GM12878 (cell line): Measurements from ENCODE around the gene PRDM1.

Experiments used
- EP300 ChIP-seq, 2 experiments: fragments of 150-350 bp in 1 of 2; IDR thresholded peaks; 2 replicates each; pipeline ENCODE4 v1.6.1; 2011 to 2012; ENCODE audit warnings: low read depth in 2 of 2, low read length in 2 of 2, borderline replicate concordance in 1 of 2, improper control_type of control experiment in 1 of 2, inconsistent platforms in 1 of 2; ENCODE audit not compliant: control insufficient read depth in 1 of 2
- MTA2 ChIP-seq: fragments of 450-650 bp; IDR thresholded peaks from 2 replicates; pipeline ENCODE4 v1.6.1; 2016; ENCODE audit warnings: low read depth, mild to moderate bottlenecking, moderate library complexity
- MYC ChIP-seq: IDR thresholded peaks from 2 replicates; pipeline ENCODE4 v1.6.1; 2011; ENCODE audit warnings: mild to moderate bottlenecking, low read length, moderate library complexity, inconsistent platforms; ENCODE audit not compliant: insufficient read depth, insufficient replicate concordance, insufficient read length, severe bottlenecking
- SUZ12 ChIP-seq: fragments of 200-600 bp; sonication (generic); IDR thresholded peaks from one replicate; pipeline ENCODE4 v1.6.1; 2018; ENCODE audit warnings: antibody characterized with exemption, mild to moderate bottlenecking; ENCODE audit not compliant: unreplicated experiment
- TF ChIP-seq, protein P1 (sequence below): IDR thresholded peaks from 2 replicates; pipeline ENCODE4 v1.6.1; 2012; ENCODE audit warnings: mild to moderate bottlenecking, low read depth, low read length

DNA sequence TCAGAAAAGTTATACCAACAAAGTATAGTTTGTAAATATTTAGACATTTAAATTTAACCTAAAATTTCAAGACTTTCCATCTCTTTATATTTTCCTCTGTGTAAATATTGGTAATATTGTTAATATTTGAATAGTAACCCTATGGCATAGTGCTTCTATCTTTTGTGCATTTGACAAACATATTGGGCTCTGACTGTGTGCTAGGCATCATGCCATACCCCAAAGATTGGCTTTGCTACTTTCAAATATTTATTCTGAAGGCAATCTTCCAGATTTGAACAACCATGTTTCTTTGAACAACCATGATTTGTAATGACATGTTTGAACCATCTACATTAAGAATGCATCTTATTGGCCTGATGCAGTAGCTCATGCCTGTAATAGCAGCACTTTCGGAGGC lies 15.5 kb upstream of the PRDM1 start:
- TF ChIP-seq EP300 (IDR thresholded peaks at IDR 0.05; ENCODE audit: borderline replicate concordance in 1 of 2, control insufficient read depth in 1 of 2, low read depth in 2 of 2, low read length in 2 of 2), result no peak
- TF ChIP-seq SUZ12, result no peak
- no peak for TF ChIP-seq MYC
- TF ChIP-seq MTA2, result no peak
- TF ChIP-seq, protein P1, sequence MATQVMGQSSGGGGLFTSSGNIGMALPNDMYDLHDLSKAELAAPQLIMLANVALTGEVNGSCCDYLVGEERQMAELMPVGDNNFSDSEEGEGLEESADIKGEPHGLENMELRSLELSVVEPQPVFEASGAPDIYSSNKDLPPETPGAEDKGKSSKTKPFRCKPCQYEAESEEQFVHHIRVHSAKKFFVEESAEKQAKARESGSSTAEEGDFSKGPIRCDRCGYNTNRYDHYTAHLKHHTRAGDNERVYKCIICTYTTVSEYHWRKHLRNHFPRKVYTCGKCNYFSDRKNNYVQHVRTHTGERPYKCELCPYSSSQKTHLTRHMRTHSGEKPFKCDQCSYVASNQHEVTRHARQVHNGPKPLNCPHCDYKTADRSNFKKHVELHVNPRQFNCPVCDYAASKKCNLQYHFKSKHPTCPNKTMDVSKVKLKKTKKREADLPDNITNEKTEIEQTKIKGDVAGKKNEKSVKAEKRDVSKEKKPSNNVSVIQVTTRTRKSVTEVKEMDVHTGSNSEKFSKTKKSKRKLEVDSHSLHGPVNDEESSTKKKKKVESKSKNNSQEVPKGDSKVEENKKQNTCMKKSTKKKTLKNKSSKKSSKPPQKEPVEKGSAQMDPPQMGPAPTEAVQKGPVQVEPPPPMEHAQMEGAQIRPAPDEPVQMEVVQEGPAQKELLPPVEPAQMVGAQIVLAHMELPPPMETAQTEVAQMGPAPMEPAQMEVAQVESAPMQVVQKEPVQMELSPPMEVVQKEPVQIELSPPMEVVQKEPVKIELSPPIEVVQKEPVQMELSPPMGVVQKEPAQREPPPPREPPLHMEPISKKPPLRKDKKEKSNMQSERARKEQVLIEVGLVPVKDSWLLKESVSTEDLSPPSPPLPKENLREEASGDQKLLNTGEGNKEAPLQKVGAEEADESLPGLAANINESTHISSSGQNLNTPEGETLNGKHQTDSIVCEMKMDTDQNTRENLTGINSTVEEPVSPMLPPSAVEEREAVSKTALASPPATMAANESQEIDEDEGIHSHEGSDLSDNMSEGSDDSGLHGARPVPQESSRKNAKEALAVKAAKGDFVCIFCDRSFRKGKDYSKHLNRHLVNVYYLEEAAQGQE, result no peak
